Fibroblast of gingiva (primary cell): ENCODE data around the gene MOB4.
A peak's percentile ranks its signal among the peaks of the same experiment; 100 is the strongest.
"Not testable (repeated sequence)": the region's sequence is repeated elsewhere in the genome, so short reads cannot be mapped to it uniquely, and the experiment has no call there.

Experiments used
- DNase-seq: peaks from one replicate; pipeline ENCODE4 v3.0.0-alpha.2; 2011; ENCODE audit warnings: low read depth

The MOB4 gene

GRCh38 chr2:197514754-197515153 is 1.1 kb upstream of the MOB4 start:
- no peak for DNase-seq

GRCh38 chr2:197515315-197515738 is 539 bp upstream of the MOB4 start:
- peak; percentile 2 for DNase-seq

GRCh38 chr2:197516393-197516761 is 511 bp downstream of the MOB4 start:
- peak; percentile 7 for DNase-seq

GRCh38 chr2:197517150-197517549 is 1.3 kb downstream of the MOB4 start:
- DNase-seq: no peak

GRCh38 chr2:197538412-197538811 is 22.5 kb downstream of the MOB4 start:
- DNase-seq: peak; percentile 43

GRCh38 chr2:197539734-197540133 is 23.9 kb downstream of the MOB4 start:
- DNase-seq: no peak

GRCh38 chr2:197543206-197543605 is 27.3 kb downstream of the MOB4 start:
- DNase-seq: no peak

GRCh38 chr2:197547163-197547900 is 31.5 kb downstream of the MOB4 start:
- no peak for DNase-seq

GRCh38 chr2:197548582-197548981 is 32.7 kb downstream of the MOB4 start:
- DNase-seq: no peak

- DNase-seq: not testable (repeated sequence)
Measured at GRCh38 chr2:197551260-197551659, 35.4 kb downstream of the MOB4 start.

- no peak for DNase-seq
Measured at GRCh38 chr2:197555467-197555866, 39.6 kb downstream of the MOB4 start.

- peak; percentile 45 for DNase-seq
Measured at GRCh38 chr2:197556456-197556855, 40.6 kb downstream of the MOB4 start.

GRCh38 chr2:197558393-197558792 is 42.5 kb downstream of the MOB4 start:
- DNase-seq: no peak

GRCh38 chr2:197559681-197560080 is 43.8 kb downstream of the MOB4 start:
- DNase-seq: no peak

- DNase-seq: no peak
Measured at GRCh38 chr2:197560146-197560665, 44.3 kb downstream of the MOB4 start.

GRCh38 chr2:197571627-197572271 is 55.9 kb downstream of the MOB4 start:
- DNase-seq: peak; percentile 80

GRCh38 chr2:197573608-197574007 is 57.7 kb downstream of the MOB4 start:
- no peak for DNase-seq

GRCh38 chr2:197575987-197576386 is 60.1 kb downstream of the MOB4 start:
- peak; percentile 81 for DNase-seq

- DNase-seq: peak; percentile 92
Measured at GRCh38 chr2:197576631-197577030, 60.8 kb downstream of the MOB4 start.

GRCh38 chr2:197577446-197577845 is 61.6 kb downstream of the MOB4 start:
- DNase-seq: no peak

GRCh38 chr2:197578294-197578693 is 62.4 kb downstream of the MOB4 start:
- DNase-seq: not testable (repeated sequence)

- DNase-seq: not testable (repeated sequence)
Measured at GRCh38 chr2:197580166-197580565, 64.3 kb downstream of the MOB4 start.

- not testable (repeated sequence) for DNase-seq
Measured at GRCh38 chr2:197587255-197587654, 71.4 kb downstream of the MOB4 start.
